GM18873 (cell line): Measurements from ENCODE around the gene DHRS1.

ENCODE experiments used
- ATAC-seq: cut with Tn5 transposase; IDR thresholded peaks from one replicate; pipeline ENCODE4 v1.9.1; 2021; ENCODE audit warnings: mild to moderate bottlenecking, moderate library complexity, moderate number of reproducible peaks; ENCODE audit not compliant: unreplicated experiment, low FRiP score

Gene DHRS1

GRCh38 chr14:24286996-24287395 lies 12.6 kb downstream of the DHRS1 start:
- no peak for ATAC-seq

- no peak for ATAC-seq
These were observed 14.2 kb downstream of the DHRS1 start for GRCh38 chr14:24285351-24285750.

DNA sequence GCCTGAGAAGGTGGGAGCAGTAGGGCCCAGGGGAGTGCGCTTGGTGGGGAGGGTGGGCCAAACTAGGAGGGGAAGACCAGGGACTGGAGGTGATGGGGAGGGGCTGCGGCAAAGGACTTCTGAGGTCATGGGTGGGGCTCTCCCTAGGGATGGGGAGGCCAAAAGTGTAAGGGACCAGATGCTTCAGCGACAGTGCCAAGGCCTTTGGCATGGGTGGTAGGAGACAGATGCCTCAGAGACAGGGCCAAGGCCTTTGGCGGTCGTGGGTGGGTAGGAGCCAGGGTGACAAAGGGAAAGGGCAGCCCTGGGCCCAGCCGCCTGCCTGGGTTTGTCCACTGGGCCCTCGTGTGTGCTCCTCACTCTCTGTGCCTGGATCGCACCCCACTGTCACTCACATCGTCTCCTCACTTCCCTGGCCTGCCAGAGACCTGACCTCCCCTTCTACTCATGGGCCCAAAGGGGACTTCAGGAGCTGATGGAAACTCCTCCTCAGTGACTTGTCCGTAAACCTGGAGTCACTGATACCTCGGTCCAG lies 15.0 kb downstream of the DHRS1 start:
- no peak for ATAC-seq

DNA sequence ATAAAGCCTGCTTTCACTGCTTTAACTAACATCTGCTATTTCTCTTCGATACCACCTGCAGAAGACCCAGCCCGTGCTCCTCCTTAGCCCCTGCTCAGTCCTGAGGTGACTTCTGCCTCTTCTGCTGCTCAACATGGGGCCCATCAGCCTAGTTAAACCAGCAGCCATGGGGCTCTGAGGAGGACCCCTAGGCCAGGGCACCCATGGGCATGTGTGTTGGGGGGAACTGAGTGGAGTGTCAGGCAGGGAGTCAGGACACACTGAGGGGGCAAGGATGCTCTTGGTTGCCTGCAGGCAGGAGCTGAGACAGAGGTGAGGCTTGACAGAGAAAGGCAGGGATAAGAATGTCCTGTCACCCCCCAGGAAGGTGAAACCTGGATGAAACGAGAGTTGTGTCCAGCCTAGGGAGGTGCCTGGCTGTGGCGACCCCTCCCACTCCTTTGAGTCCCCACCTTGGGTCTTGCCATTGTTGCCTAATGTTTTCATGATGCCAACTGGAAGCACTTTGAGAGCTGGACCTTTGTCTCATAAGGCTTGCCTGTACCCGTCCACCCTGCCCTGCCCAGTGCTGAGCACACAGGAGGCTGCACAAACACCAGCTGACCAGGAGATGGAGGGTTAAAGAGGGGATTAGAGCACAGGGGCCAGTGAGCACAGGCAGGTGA lies 15.7 kb downstream of the DHRS1 start:
- ATAC-seq, result no peak

DNA sequence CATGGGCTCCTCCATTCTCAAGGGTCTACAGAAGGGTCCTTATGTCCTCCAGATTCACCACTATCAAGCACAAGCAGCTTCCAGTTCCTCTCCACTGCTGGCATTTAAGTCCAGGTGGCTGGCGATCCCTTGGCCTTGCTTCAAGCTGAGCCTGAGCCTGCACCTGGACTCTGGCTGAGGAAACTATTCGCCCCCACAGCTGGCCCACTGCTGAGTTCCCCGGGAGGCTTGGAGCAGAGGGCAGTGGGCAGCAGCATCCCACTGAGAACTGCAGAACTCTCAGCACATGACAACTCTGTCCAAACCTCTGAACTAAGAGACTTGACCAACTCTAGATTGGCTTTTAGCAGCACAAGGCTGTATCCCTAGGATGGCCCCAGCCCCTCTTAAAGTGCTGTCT lies 16.8 kb downstream of the DHRS1 start:
- no peak for ATAC-seq

DNA sequence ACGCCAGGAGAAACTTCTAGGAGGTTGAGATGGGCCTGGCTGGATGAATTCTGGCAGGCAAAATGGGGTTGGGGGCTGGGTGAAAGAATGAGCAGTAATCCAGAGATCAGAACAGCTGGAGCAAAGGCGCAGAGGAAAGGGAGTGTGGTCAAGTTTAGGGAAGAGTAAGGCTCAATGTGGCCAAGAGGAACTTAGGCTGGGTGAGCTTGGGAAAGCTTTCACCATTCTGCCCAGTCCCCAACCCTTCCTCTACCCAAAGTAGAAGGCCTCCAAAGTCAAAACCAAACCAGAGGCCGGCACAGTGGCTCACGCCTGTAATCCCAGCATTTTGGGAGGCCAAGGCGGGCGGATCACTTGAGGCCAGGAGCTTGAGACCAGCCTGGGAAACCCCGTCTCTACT lies 17.9 kb downstream of the DHRS1 start:
- no peak for ATAC-seq

DNA sequence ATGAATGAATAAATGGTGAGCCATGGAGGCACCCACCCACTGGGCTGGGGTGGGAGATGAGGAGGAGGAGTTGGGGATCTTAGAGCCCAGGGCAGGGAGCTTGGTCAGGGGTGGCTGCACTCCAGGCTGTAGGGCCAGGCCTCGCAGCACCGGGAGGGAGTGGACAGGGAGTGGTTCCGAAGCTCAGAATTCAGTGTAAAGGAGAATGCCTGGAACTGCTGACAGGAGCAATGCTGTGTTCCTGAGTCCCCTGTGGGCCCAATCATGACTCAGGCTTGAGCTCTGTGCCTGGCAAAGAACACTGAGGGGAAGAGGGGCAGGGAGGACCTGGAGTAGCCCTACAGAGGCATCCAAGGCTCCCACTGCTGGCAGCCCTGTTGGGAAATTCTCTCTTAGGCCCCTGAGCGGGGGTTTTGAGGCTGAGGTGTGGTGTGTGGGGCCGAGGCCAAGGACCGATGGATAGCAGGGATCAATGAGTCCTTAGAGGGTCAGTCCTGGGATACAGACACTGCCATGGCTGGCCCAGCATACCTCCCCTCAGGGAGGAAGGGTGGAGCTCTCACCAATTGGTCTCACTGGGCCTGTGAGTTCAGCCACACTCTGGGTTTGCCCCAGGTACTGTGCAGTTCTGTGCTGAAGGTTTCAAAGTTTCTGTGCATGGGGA lies 18.7 kb downstream of the DHRS1 start:
- ATAC-seq, result no peak

- peak; percentile 55 for ATAC-seq
These were observed 20.0 kb downstream of the DHRS1 start for GRCh38 chr14:24279301-24280186.

DNA sequence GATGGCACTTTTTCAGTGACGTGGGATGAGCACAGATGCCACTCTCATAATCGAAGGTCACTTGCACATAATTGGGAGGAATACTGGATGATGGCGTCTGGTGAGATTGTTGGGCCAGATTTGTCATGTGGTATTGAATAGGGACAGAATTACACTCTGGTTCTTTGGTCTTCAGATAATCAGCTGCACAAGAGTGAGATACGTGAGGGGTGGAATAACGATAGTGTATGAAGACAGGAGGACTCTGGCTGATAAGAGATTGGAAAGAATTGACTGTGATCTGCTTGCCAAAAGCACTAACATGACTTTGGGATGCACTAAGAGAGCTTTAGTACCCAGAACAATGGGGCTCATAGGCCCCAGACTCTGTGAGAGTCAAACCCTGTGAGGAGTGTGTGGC lies 21.2 kb downstream of the DHRS1 start:
- no peak for ATAC-seq

DNA sequence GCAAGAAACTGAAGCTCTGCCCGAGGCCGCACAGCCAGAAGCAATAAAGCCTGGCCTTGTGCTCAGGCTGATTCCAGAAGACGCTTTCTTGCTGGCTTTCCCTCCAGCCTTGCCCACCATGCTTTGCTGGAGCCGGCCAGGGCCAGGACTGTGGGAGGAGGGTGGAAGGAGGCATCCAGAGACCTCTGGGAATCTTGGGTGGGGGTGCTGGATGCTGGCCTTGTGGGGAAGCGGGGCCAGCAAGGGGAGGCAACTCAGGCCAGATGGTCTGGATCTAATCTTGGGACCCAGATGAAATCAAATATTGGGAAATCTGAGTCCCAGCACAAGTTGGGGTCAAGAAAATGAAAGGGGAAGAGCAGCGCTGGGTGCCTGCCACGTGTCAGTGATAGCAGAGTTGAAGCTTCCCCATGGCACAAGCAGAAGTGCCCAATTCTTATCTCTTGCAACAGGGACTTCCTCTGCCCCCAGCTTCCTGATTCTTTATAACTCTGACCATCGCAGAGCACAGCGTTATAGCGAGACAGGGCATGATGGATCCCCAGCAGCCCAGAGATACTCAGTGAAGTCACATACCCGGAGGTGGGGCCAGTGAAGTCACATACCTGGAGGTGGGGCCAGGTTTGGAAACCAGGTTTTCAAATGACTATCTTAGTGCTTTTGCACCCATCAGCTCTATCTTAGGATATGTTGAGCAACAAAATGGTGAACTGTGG lies 21.8 kb downstream of the DHRS1 start:
- no peak for ATAC-seq

DNA sequence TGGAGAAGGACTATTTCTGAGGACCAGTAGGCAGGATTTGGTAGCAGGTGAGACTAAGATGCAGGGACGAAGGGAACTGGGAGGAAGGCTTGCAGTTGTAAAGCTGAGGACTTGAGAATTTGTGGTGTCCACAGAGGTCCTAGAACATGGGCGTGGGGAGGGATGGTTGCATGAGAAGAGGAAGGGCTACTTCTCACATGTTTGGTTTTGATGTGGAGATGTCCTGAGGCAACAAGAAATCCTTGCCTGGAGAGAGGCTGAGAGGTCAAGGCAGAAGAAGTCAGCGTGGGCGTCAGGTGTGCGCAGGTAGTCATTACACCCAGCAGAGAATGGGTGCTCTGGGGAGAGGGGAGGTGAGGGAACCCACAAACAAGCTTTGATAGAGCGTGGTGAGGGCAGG lies 22.5 kb downstream of the DHRS1 start:
- no peak for ATAC-seq

GRCh38 chr14:24274101-24274543 lies 25.5 kb downstream of the DHRS1 start:
- peak; percentile 43 for ATAC-seq

DNA sequence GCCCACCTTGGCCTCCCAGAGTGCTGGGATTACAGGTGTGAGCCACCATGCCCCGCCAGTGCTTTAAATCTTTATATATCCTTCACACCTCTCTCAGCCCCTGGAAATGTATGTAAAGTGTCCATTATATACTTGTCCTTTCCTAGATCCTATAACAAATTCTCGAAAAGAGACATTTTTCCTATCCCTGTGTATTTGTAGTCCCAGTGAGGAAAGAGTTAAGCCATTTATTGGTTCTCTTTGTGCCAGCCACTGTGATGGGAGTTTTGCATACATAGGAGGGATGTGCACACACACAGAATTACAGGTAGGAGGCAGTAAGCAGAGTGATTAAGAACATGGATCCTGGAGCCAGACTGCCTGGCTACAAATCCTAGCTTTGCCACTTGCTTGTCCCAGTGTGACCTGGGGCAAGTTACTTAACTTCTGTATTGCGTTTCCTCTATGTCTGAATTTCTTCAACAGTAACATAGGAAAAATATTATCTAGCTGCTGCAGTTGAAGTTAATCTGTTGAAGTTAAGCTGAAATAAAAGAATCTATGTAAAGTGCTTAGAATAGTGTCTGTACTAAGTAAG lies 26.1 kb downstream of the DHRS1 start:
- ATAC-seq, result no peak

- no peak for ATAC-seq
These were observed 27.1 kb downstream of the DHRS1 start for GRCh38 chr14:24272467-24272866.

- no peak for ATAC-seq
These were observed 27.7 kb downstream of the DHRS1 start for GRCh38 chr14:24271834-24272263.

DNA sequence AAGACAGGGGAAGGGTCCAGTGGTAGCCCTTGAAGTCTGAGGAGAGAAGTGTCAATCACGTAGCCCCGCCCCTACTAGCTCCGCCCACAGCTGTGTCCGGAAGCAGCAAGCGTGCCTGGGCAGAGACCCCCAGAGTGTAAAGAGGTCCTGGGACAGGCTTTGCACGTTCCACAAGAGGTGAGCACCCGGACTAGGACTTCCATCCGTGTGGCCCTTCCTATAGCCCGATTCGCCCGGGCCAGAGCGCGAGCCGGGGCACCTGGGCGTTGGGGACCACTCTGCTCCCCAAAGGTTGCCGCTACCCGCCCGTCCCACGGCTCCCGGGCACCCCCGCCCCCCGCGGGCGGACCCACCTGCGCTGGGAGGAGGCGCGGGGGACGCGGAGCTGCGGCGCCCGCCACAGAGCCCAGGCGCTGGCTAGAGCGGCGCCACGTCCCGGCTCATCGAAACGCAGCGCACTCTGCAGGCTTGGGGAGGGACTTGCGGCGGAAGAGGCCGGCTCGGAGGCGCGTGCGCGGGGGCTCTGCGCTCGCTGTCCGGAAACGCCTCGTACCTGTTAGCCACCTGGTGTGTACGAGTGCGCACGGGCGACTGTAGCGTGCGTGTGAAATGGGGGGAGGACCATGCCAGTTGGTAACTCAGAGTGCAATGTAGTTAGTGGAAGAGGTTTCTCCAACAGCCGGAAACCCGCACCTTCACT lies 28.3 kb downstream of the DHRS1 start, which contains the start of gene RABGGTA:
Gene RABGGTA, minus strand, starts transcription at position 464 of the 700 bp plus-strand sequence. CDS start 482 bp downstream, outside the sequence.
- peak; percentile 75 for ATAC-seq

GRCh38 chr14:24270537-24271133 lies 28.9 kb downstream of the DHRS1 start:
- ATAC-seq, result no peak

DNA sequence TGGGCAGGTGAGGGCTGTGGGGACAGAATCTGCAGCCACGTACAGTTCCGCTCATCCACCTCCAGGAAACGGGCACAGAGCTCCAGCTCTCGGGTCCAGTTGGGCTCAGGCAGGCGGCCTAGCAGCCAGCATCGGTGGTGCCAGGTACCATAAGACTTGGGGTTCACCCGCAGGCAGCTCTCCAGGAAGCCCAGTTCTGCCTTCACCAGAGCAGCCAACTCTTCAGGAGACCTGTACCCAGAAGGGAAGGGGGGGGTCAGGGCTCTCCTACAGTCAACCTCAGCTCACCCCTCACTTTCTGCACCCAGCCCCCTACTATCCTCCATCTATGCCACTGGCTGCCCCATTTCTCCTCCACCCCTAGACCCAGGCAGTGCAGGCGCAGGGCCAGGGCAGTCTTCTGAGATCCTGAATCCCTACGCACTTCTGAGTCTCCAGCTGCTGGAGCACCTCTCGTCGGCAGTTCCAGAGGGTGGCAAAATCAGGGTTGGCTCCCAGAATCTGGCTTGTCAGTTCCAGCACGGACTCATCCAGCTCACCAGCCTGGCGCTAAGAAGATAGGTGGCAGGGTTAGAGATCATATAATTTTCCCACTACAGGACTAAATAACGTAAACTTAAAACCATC lies 29.6 kb downstream of the DHRS1 start:
- no peak for ATAC-seq
